Left lung (tissue), 10 donors: Measurements from ENCODE around the gene HAPSTR1. TPM values are rescaled to one million over a fixed set of nuclear protein-coding genes. Genes with fewer than 3 reads are reported as not detected.

ENCODE experiments used
- ATAC-seq: fragments of 200-7000 bp; cut with Tn5 transposase; one replicate; pipeline ENCODE4 v1.9.1; 2020; ENCODE audit warnings: moderate library complexity
- DNase-seq, 4 donors: peaks; one replicate each; pipeline ENCODE4 v3.0.0-alpha.2; 2013 to 2020
- H3K27ac ChIP-seq, 2 donors: fragments of 200-600 bp; sonication (generic) in 1 of 2; one replicate each; pipeline versions ENCODE4 v1.5.0 to v1.8.0; 2020 to 2021
- H3K27me3 ChIP-seq, 2 donors: fragments of 200-600 bp; sonication (generic) in 1 of 2; one replicate each; pipeline versions ENCODE4 v1.5.0 to v1.8.0; 2020 to 2021
- H3K36me3 ChIP-seq, 2 donors: fragments of 200-600 bp; sonication (generic) in 1 of 2; one replicate each; pipeline versions ENCODE4 v1.5.0 to v1.8.0; 2020 to 2021
- H3K4me1 ChIP-seq, 2 donors: fragments of 200-600 bp; one replicate each; pipeline ENCODE4 v1.8.0; 2021
- H3K4me3 ChIP-seq, 2 donors: fragments of 200-600 bp; sonication (generic) in 1 of 2; one replicate each; pipeline versions ENCODE4 v1.5.0 to v1.8.0; 2020 to 2021; ENCODE audit warnings: mild to moderate bottlenecking in 1 of 2
- H3K9me3 ChIP-seq, 2 donors: fragments of 200-600 bp; sonication (generic) in 1 of 2; one replicate each; pipeline versions ENCODE4 v1.5.0 to v1.8.0; 2020 to 2021
- CTCF ChIP-seq, 2 donors: fragments of 200-600 bp; sonication (generic) in 1 of 2; IDR thresholded peaks; one replicate each; pipeline versions ENCODE4 v1.5.0 to v1.8.0; 2021; ENCODE audit warnings: antibody characterized with exemption in 2 of 2
- intact Hi-C, 2 donors: fragments of 100-400 bp; cut with DNase I; formaldehyde crosslinking; loops; one replicate each; pipeline versions ENCODE4 v1.11.2 to v1.14.2; 2022
- polyA plus RNA-seq, 6 donors: library from polyadenylated mRNA; unstranded; fragments of 120-200 nt; gene quantifications; one replicate each; pipeline ENCODE4 v1.2.1, GENCODE V29; 2013; ENCODE audit not compliant: insufficient read length in 6 of 6
- total RNA-seq, 2 donors: library from RNA; stranded (reverse); fragmentation: NEBNext Ultra II Directional; extraction: Animal tissue kit (Norgen Biotek cat#: 25700); gene quantifications; one replicate each; pipeline ENCODE4 v1.2.1, GENCODE V29; 2021
- donor health status: DM: no; HTN: yes; CAD: no.
- donor health status: DM: no; HTN: no; CAD: no.

Gene HAPSTR1
- total and polyA plus RNA-seq, 8 donors, result 41.9 to 62.8 (median 45.0) TPM

DNA sequence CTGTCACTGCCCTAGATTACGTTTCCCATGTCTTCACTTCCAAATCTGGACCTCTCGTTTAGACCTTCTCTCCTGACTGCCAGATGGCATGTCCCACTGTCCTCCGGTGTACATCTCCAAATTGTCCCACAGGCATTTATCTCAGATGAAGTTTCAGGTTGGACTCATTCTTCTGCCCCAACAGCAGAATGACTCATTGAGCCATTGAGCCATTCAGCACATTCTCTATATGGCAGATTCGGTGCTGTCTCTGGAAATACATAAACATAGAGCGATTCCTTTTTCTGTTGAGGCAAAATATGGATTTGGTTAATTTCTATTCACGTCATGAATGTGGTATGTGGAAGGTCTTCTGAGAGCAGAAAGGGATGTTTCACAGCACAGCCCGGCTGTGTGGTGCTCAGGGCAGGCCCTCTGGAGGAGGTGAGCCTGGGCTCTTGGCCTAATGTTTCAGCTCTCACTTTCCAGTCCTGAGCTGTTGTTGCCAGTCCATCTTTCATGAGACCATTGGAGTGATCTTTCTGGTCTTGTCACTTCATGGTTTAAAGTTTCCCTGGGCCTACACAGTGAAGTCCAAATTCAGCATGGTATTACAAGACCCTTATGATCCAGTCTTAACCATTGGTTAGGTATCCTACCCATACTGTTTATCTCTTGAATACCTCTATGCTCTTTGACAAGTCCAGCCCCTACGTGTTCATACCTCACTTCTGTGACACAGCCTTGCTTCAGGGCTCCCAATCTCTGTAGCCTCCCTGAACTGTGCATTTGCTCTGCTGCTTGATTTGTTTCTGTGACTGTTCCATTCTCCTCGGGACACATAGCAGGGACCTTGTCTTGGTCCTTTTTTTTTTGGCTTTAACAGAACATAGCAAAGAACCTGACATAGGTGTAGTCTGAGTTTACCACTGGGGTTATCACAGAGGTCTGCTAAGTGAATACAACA, 15.9 kb downstream of the HAPSTR1 start:
- H3K27ac ChIP-seq, result no peak overlapping the region
- ATAC-seq (no peak), DNase-seq (no peak)
- no peak overlapping the region for H3K4me3 ChIP-seq
- no peak for TF ChIP-seq CTCF (IDR thresholded peaks at IDR 0.05)
- peaks cover 5 to 70% of the 10 kb centered on the region in 2 donors for H3K36me3 ChIP-seq
- intact Hi-C loops, result no loop called here
- peaks cover 42 to 98% of the 10 kb centered on the region in 2 donors for H3K4me1 ChIP-seq
- no peaks in the 10 kb centered on the region for H3K27me3 ChIP-seq
- H3K9me3 ChIP-seq, result no peaks in the 10 kb centered on the region

DNA sequence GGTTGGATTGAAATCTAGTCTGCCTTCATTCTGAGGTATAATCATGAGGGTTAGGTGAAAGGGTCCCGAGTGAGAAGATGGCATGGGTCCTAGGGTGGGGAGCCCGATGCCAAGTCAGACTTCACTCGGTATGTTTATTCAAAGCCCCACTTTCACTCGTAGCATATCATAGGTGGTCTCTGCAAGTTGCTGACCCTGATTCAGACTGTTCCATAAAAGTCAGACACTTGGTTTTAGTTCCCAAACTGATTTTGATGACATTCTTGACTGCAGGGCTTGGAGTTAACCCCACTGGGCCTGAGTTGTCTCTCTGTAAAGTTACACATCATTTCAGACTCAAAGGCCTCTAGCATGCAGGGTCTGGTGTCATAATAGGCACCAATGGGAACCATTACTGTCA, 17.8 kb downstream of the HAPSTR1 start:
- peaks cover 0 to 51% of the 10 kb centered on the region in 2 donors for H3K36me3 ChIP-seq

GRCh38 chr16:9112166-9112843, 20.9 kb downstream of the HAPSTR1 start:
- Histone ChIP-seq H3K27ac (peak overlapping the region in 1 of 2 donors; percentile 45), H3K4me3 (no peak overlapping the region), H3K9me3 (no peaks in the 10 kb centered on the region), H3K27me3 (no peaks in the 10 kb centered on the region), H3K4me1 (peaks cover 53 to 97% of the 10 kb centered on the region in 2 donors), H3K36me3 (peaks cover 0 to 39% of the 10 kb centered on the region in 2 donors)
- DNase-seq (no peak), ATAC-seq (peak; percentile 46)
- intact Hi-C loops, result no loop called here
- TF ChIP-seq CTCF (IDR thresholded peaks at IDR 0.05), result no peak

More for the DNA sequence above, 17.8 kb downstream of the HAPSTR1 start:
- no peaks in the 10 kb centered on the region for H3K27me3 ChIP-seq
- H3K4me3 ChIP-seq, result no peak overlapping the region
- no peak for TF ChIP-seq CTCF (IDR thresholded peaks at IDR 0.05)
- no peak for DNase-seq
- H3K9me3 ChIP-seq, result no peaks in the 10 kb centered on the region
- ATAC-seq, result no peak
- intact Hi-C loops, result no loop called here
- H3K4me1 ChIP-seq, result peaks cover 50 to 98% of the 10 kb centered on the region in 2 donors
- peak overlapping the region in 1 of 2 donors; percentile 50 for H3K27ac ChIP-seq

GRCh38 chr16:9112844-9113186, 21.4 kb downstream of the HAPSTR1 start:
- Histone ChIP-seq H3K27me3 (no peaks in the 10 kb centered on the region), H3K9me3 (no peaks in the 10 kb centered on the region), H3K27ac (peak overlapping the region in 1 of 2 donors; percentile 45), H3K36me3 (peaks cover 0 to 39% of the 10 kb centered on the region in 2 donors), H3K4me1 (peaks cover 48 to 97% of the 10 kb centered on the region in 2 donors), H3K4me3 (no peak overlapping the region)
- TF ChIP-seq CTCF (IDR thresholded peaks at IDR 0.05), result no peak
- intact Hi-C loops, result no loop called here
- no peak for DNase-seq
- no peak for ATAC-seq

DNA sequence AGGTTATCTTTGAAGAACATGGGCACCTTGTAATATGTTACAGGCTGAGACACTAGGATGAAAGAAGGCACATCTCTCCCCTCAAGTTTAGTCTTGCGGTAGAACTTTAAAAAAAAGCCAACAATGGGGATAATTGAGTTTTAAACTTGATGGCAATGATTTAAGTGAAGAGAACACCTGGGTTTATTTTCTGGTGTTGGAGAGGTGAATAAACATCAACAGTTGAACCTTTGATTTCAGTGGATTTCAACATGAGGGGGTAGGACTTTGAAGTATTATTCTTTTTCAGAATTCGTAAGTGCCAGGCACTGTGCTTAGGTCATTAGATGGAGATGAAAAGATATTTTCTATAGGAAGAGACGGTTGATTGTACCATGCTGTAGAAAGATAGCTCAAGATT, 22.3 kb downstream of the HAPSTR1 start:
- TF ChIP-seq CTCF (IDR thresholded peaks at IDR 0.05), result no peak
- Histone ChIP-seq H3K36me3 (peaks cover 0 to 39% of the 10 kb centered on the region in 2 donors), H3K9me3 (no peaks in the 10 kb centered on the region), H3K4me3 (no peak overlapping the region), H3K27me3 (no peaks in the 10 kb centered on the region), H3K27ac (peak overlapping the region in 1 of 2 donors; percentile 45), H3K4me1 (peaks cover 46 to 96% of the 10 kb centered on the region in 2 donors)
- no peak for DNase-seq
- no peak for ATAC-seq
- intact Hi-C loops, result no loop called here
